HUES6 (cell line): Measurements from ENCODE around the gene HMGB1.
"Not testable (repeated sequence)": the region's sequence is repeated elsewhere in the genome, so short reads cannot be mapped to it uniquely, and the experiment has no call there.

Source experiments
- H3K27ac ChIP-seq: 2 replicates; pipeline ENCODE4 v1.7.0; 2013; ENCODE audit warnings: low read depth, mild to moderate bottlenecking, low read length, inconsistent platforms
- H3K27me3 ChIP-seq: 2 replicates; pipeline ENCODE4 v1.6.1; 2013; ENCODE audit warnings: low read length; ENCODE audit not compliant: control insufficient read depth, insufficient read depth
- H3K36me3 ChIP-seq: 2 replicates; pipeline ENCODE4 v1.6.1; 2013; ENCODE audit warnings: low read length; ENCODE audit not compliant: control insufficient read depth, insufficient read depth
- H3K4me1 ChIP-seq: 2 replicates; pipeline ENCODE4 v1.6.1; 2013; ENCODE audit warnings: low read length; ENCODE audit not compliant: control insufficient read depth, insufficient read depth
- H3K4me3 ChIP-seq: 2 replicates; pipeline ENCODE4 v1.5.1; 2013; ENCODE audit warnings: low read depth, low read length
- H3K9ac ChIP-seq: one replicate; pipeline ENCODE4 v1.6.1; 2013; ENCODE audit warnings: mild to moderate bottlenecking, low read length
- H3K9me3 ChIP-seq: 2 replicates; pipeline ENCODE4 v1.6.1; 2013; ENCODE audit warnings: low read depth, low read length; ENCODE audit not compliant: control insufficient read depth, insufficient read depth

Gene HMGB1

GRCh38 chr13:30448441-30448840, 17.3 kb downstream of the HMGB1 start:
- H3K27ac ChIP-seq = no peak overlapping the region
- no peaks in the 10 kb centered on the region for H3K9me3 ChIP-seq
- H3K9ac ChIP-seq = no peak overlapping the region
- no peak overlapping the region for H3K4me3 ChIP-seq
- H3K4me1 ChIP-seq = peaks cover 18% of the 10 kb centered on the region
- H3K36me3 ChIP-seq = no peaks in the 10 kb centered on the region
- H3K27me3 ChIP-seq = no peaks in the 10 kb centered on the region

- H3K4me3 ChIP-seq = peak overlapping the region; percentile 55
- H3K36me3 ChIP-seq = no peaks in the 10 kb centered on the region
- peak overlapping the region; percentile 8 for H3K9ac ChIP-seq
- no peaks in the 10 kb centered on the region for H3K27me3 ChIP-seq
- no peak overlapping the region for H3K27ac ChIP-seq
- no peaks in the 10 kb centered on the region for H3K9me3 ChIP-seq
- peaks cover 18% of the 10 kb centered on the region for H3K4me1 ChIP-seq
Observed at GRCh38 chr13:30446126-30446500, 19.6 kb downstream of the HMGB1 start.

DNA sequence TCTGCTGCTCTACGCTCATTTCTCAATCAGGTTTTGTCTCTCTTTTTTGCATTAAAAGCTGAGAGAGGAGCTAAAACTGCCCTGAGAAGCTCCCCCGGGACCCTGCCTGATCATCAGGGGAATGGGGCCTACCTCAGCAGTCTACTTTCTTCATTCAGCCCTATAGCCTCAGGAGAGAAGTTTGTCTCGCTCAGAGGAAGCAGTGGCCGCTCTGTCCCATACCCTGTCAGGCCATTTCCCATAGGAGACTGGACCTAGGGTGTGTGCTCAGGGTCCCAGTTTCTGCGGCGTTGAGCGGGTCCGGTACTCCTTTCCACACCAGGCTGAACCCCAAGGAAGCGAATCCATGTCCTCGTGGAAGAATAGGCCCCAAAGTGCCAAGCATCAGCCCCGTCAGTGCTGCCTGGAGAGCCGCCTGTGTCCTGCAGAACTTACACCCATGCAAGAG, 21.8 kb downstream of the HMGB1 start:
- Histone ChIP-seq H3K36me3 (no peaks in the 10 kb centered on the region), H3K9me3 (no peaks in the 10 kb centered on the region), H3K27me3 (no peaks in the 10 kb centered on the region), H3K27ac (no peak overlapping the region), H3K4me1 (peaks cover 18% of the 10 kb centered on the region), H3K9ac (no peak overlapping the region), H3K4me3 (no peak overlapping the region)

GRCh38 chr13:30443491-30443890, 22.2 kb downstream of the HMGB1 start:
- not testable (repeated sequence) for H3K9me3 ChIP-seq, H3K27ac ChIP-seq, H3K27me3 ChIP-seq, H3K36me3 ChIP-seq, H3K4me3 ChIP-seq, H3K9ac ChIP-seq
- H3K4me1 ChIP-seq = peaks cover 18% of the 10 kb centered on the region

- H3K27ac ChIP-seq = no peak overlapping the region
- no peaks in the 10 kb centered on the region for H3K36me3 ChIP-seq
- no peaks in the 10 kb centered on the region for H3K27me3 ChIP-seq
- H3K9me3 ChIP-seq = no peaks in the 10 kb centered on the region
- H3K9ac ChIP-seq = no peak overlapping the region
- no peak overlapping the region for H3K4me3 ChIP-seq
- peaks cover 18% of the 10 kb centered on the region for H3K4me1 ChIP-seq
Observed at GRCh38 chr13:30442926-30443325, 22.8 kb downstream of the HMGB1 start.

- H3K36me3 ChIP-seq = no peaks in the 10 kb centered on the region
- no peak overlapping the region for H3K4me3 ChIP-seq
- no peaks in the 10 kb centered on the region for H3K9me3 ChIP-seq
- peaks cover 14% of the 10 kb centered on the region for H3K4me1 ChIP-seq
- no peak overlapping the region for H3K27ac ChIP-seq
- H3K9ac ChIP-seq = no peak overlapping the region
- H3K27me3 ChIP-seq = no peaks in the 10 kb centered on the region
Observed at GRCh38 chr13:30440910-30441703, 24.6 kb downstream of the HMGB1 start.

GRCh38 chr13:30438286-30438685, 27.4 kb downstream of the HMGB1 start:
- Histone ChIP-seq H3K4me3 (no peak overlapping the region), H3K27ac (no peak overlapping the region), H3K27me3 (no peaks in the 10 kb centered on the region), H3K36me3 (no peaks in the 10 kb centered on the region), H3K4me1 (no peaks in the 10 kb centered on the region), H3K9me3 (no peaks in the 10 kb centered on the region), H3K9ac (no peak overlapping the region)

- Histone ChIP-seq H3K9ac (no peak overlapping the region), H3K9me3 (no peaks in the 10 kb centered on the region), H3K27me3 (no peaks in the 10 kb centered on the region), H3K36me3 (no peaks in the 10 kb centered on the region), H3K4me1 (no peaks in the 10 kb centered on the region), H3K27ac (no peak overlapping the region), H3K4me3 (no peak overlapping the region)
Observed at GRCh38 chr13:30437177-30437576, 28.6 kb downstream of the HMGB1 start.

- no peak overlapping the region for H3K9ac ChIP-seq
Observed at GRCh38 chr13:30435911-30436451, 29.8 kb downstream of the HMGB1 start.

DNA sequence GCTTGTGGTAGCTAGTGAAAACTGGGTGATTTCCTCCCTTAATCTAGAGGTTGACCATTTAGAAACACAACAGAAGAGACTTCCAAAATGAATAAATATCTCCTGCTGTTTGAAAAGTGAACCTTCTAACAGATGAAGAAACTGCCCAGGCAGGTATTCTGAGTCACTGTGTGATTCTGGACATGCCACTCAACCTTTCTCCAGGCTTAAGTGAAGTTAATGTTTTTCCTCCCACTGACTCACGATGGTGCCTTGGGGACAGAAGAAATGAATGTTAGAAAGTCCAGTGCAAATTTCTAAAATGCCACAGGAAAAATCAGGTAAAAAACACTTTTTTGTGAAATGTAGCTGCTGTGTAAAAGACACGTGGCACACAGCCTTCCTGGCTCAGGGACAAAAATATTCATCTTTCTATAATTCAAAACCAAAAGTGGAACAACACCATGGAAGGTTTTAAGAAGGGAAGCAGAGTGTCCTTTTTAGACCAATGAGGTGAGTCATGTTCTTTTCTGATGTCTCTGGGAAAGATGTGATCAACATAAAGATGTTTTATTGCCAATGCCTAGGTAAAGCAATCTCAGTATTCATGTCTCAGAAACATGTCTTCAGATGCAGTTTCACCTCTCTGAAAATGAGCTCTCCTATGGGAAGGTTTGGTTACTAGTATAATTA, 34.3 kb downstream of the HMGB1 start:
- H3K9ac ChIP-seq = no peak overlapping the region
- H3K4me1 ChIP-seq = 0 out of 2 replicates have a peak, but pooled peaks cover 14% of the 10 kb centered on the region
- H3K4me3 ChIP-seq = no peak overlapping the region
- no peak overlapping the region for H3K27ac ChIP-seq
- no peaks in the 10 kb centered on the region for H3K36me3 ChIP-seq
- H3K9me3 ChIP-seq = no peaks in the 10 kb centered on the region
- no peaks in the 10 kb centered on the region for H3K27me3 ChIP-seq

More at GRCh38 chr13:30435911-30436451, 29.8 kb downstream of the HMGB1 start:
- Histone ChIP-seq H3K4me3 (no peak overlapping the region), H3K27ac (no peak overlapping the region), H3K4me1 (no peaks in the 10 kb centered on the region), H3K27me3 (no peaks in the 10 kb centered on the region), H3K36me3 (no peaks in the 10 kb centered on the region), H3K9me3 (no peaks in the 10 kb centered on the region)
